K562 (cell line): ENCODE results near the gene MPIG6B.

Experiments used
- CHD2 ChIP-seq: IDR thresholded peaks from 2 replicates; pipeline ENCODE4 v1.6.1; 2011; ENCODE audit warnings: low read depth, low read length
- EP300 ChIP-seq: IDR thresholded peaks from 2 replicates; pipeline ENCODE4 v1.6.1; 2012; ENCODE audit warnings: low read length, improper control_type of control experiment
- FOXA3 ChIP-seq, 2 experiments: fragments of 450-650 bp in 1 of 2; sonication (generic) in 1 of 2; formaldehyde crosslinking; IDR thresholded peaks in 1 of 2; conservative IDR thresholded peaks in 1 of 2; 2 replicates each; pipeline versions ENCODE4 v1.4.0 to v1.8.0; 2020 to 2022; ENCODE audit warnings: mild to moderate bottlenecking in 2 of 2, missing genetic modification reagents in 1 of 2
- NFYB ChIP-seq: IDR thresholded peaks from 2 replicates; pipeline ENCODE4 v1.6.1; 2011; ENCODE audit warnings: mild to moderate bottlenecking, moderate library complexity; ENCODE audit not compliant: insufficient read length; ENCODE audit errors: extremely low read depth
- TEAD4 ChIP-seq, 2 experiments: sonication (generic) in 1 of 2; formaldehyde crosslinking in 1 of 2; IDR thresholded peaks; 2 replicates each; pipeline versions ENCODE4 v1.6.1 to v1.8.0; 2012 to 2022; ENCODE audit warnings: borderline replicate concordance in 1 of 2, inconsistent platforms in 1 of 2, low read length in 1 of 2, mild to moderate bottlenecking in 1 of 2, missing genetic modification reagents in 1 of 2
- ZNF175 ChIP-seq: fragments of 200-800 bp; sonication (Bioruptor generic); IDR thresholded peaks from 2 replicates; pipeline ENCODE4 v1.6.1; 2016; ENCODE audit warnings: low read depth, mild to moderate bottlenecking, missing genetic modification characterization, missing compliant biosample characterization
- ZNF445 ChIP-seq: fragments of 250-450 bp; sonication (Bioruptor Pico); IDR thresholded peaks from 2 replicates; pipeline ENCODE4 v1.4.0; 2020; ENCODE audit warnings: low read depth, mild to moderate bottlenecking, moderate library complexity
- TF ChIP-seq, protein P1 (sequence below): IDR thresholded peaks from 2 replicates; pipeline ENCODE4 v1.6.1; 2011; ENCODE audit not compliant: insufficient read length; ENCODE audit errors: extremely low read depth
- TF ChIP-seq, protein P2 (sequence below), 3 experiments: IDR thresholded peaks in 2 of 3; conservative IDR thresholded peaks in 1 of 3; 2 replicates each; pipeline ENCODE4 v1.5.1; 2011 to 2012; ENCODE audit warnings: low read length in 3 of 3, mild to moderate bottlenecking in 3 of 3, control low read depth in 2 of 3, improper control_type of control experiment in 1 of 3, inconsistent platforms in 1 of 3, low read depth in 1 of 3, mixed read lengths in 1 of 3, moderate library complexity in 1 of 3; ENCODE audit not compliant: insufficient read depth in 2 of 3

DNA sequence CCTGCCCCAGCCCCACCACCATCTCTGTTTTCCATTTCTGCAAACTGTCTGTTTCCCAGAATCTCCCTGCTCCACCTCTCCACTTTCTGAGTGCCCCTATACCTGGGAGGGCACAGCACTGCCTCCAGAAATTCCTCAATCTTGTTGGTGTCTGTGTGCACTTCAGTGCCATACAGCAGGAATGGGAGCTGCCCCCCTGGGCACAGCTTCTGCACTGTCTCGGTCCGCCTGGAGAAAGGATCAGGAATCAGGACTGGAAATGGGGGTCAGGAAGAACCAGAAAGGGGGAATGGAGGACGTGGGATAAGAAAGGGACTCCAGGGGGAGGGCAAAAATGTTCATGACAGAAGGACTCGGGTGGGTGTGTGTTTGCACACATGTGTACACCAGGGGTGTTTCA, 10.6 kb downstream of the MPIG6B start:
- no peak; the same call in 1 of the 2 replicates for TF ChIP-seq TEAD4 (IDR thresholded peaks at IDR 0.05; ENCODE audit: low read length)
- 0 out of 2 replicates have a peak, but pooled peaks have one; percentile 22 for TF ChIP-seq TEAD4 (CRISPR knock-in tag; IDR thresholded peaks at IDR 0.05; ENCODE audit: borderline replicate concordance)
- TF ChIP-seq ZNF175 (CRISPR knock-in tag) = no peak
- no peak for TF ChIP-seq CHD2
- TF ChIP-seq, protein P1, sequence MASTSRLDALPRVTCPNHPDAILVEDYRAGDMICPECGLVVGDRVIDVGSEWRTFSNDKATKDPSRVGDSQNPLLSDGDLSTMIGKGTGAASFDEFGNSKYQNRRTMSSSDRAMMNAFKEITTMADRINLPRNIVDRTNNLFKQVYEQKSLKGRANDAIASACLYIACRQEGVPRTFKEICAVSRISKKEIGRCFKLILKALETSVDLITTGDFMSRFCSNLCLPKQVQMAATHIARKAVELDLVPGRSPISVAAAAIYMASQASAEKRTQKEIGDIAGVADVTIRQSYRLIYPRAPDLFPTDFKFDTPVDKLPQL = no peak
- no peak for TF ChIP-seq EP300
- peak in 1 of 2 experiments; percentile 31; a peak in 1 of 4 replicates for TF ChIP-seq FOXA3 (CRISPR knock-in tag; conservative IDR thresholded peaks at IDR 0.05 in 1 of 2, IDR thresholded peaks at IDR 0.05 in 1 of 2)
- TF ChIP-seq NFYB = no peak
- TF ChIP-seq, protein P2, sequence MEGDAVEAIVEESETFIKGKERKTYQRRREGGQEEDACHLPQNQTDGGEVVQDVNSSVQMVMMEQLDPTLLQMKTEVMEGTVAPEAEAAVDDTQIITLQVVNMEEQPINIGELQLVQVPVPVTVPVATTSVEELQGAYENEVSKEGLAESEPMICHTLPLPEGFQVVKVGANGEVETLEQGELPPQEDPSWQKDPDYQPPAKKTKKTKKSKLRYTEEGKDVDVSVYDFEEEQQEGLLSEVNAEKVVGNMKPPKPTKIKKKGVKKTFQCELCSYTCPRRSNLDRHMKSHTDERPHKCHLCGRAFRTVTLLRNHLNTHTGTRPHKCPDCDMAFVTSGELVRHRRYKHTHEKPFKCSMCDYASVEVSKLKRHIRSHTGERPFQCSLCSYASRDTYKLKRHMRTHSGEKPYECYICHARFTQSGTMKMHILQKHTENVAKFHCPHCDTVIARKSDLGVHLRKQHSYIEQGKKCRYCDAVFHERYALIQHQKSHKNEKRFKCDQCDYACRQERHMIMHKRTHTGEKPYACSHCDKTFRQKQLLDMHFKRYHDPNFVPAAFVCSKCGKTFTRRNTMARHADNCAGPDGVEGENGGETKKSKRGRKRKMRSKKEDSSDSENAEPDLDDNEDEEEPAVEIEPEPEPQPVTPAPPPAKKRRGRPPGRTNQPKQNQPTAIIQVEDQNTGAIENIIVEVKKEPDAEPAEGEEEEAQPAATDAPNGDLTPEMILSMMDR (IDR thresholded peaks at IDR 0.05 in 2 of 3, conservative IDR thresholded peaks at IDR 0.05 in 1 of 3; ENCODE audit: insufficient read depth in 2 of 3, low read depth in 1 of 3, low read length in 3 of 3) = no peak
- TF ChIP-seq ZNF445 (CRISPR knock-in tag) = no peak
